ENCODE results near the gene MCM10. TPM values are rescaled to one million over a fixed set of nuclear protein-coding genes. Genes with fewer than 3 reads are reported as not detected.

Gene MCM10
- total RNA-seq = 1 to 10 TPM in 3 of 4 donors, under 1 TPM in 1; 0.36 to 1.7 (median 1.2) TPM

DNA sequence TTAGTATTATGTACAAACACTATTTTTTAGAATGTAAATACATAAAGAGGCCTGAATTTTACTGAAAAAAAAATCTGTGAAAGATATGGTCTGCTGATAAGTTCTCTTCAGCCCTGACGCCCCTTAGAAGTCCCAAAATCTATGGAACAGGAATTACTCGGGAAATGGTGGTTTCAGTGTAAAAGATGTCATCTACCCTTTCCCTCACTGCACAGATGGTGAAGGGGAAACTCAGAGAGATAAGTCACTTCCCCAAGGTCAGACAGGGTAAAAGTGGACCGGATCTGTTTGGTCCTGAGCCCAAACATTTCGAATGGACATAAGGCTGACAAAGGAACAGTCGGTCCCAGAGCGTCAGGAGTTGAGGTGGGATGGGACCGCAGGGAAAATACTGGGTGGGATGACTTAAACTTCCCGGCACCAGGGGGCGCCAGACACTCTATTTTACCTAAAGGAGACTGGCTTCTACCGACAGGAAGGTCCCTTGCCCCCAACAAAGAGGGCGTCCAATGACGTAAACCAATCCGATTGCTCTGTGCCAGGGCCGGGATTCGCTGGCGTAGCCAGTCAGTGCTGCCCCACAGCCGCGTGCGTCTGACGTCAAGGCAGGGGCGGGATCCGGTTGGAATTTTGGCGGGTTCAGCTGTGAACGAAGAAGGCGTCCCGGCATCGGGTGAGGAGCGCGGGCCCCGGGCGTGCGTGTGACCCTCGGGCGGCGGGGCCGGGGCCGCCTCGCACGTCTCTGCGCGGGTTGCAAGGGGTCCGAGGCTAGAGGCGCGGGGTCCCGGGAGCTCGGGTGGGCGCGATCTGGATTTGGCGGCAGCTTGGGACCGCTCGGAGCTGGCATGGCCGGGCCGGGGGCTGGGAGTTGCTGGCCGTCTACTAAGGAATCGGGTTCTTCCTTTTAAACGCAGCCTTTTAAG is at the start of gene MCM10:
Gene MCM10, plus strand, starts transcription at position 625 of the 923 bp plus-strand sequence. CDS start 2,645 bp downstream, outside the sequence.
- Histone ChIP-seq H3K27ac (no peak within 1 kb of the TSS), H3K9me3 (no peaks in the 10 kb centered on the region), H3K4me3 (peak within 1 kb of the TSS; percentile 54), H3K36me3 (no peaks in the 10 kb centered on the region), H3K27me3 (no peaks in the 10 kb centered on the region), H3K4me1 (peaks cover 15% of the 10 kb centered on the region)
- TF ChIP-seq EP300 (IDR thresholded peaks at IDR 0.05) (no peak), POLR2AphosphoS5 (IDR thresholded peaks at IDR 0.05) (peak in 1 of 3 donors; percentile 57), POLR2A (IDR thresholded peaks at IDR 0.05) (no peak)
- TF ChIP-seq, protein P1, sequence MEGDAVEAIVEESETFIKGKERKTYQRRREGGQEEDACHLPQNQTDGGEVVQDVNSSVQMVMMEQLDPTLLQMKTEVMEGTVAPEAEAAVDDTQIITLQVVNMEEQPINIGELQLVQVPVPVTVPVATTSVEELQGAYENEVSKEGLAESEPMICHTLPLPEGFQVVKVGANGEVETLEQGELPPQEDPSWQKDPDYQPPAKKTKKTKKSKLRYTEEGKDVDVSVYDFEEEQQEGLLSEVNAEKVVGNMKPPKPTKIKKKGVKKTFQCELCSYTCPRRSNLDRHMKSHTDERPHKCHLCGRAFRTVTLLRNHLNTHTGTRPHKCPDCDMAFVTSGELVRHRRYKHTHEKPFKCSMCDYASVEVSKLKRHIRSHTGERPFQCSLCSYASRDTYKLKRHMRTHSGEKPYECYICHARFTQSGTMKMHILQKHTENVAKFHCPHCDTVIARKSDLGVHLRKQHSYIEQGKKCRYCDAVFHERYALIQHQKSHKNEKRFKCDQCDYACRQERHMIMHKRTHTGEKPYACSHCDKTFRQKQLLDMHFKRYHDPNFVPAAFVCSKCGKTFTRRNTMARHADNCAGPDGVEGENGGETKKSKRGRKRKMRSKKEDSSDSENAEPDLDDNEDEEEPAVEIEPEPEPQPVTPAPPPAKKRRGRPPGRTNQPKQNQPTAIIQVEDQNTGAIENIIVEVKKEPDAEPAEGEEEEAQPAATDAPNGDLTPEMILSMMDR (IDR thresholded peaks at IDR 0.05) = peak; percentile 73 to 80
- under 1% methylated on average over 17 of the region's 56 CpGs for WGBS
- DNase-seq (ENCODE audit: low spot score in 2 of 2) = peak; percentile 98 to 99

DNA sequence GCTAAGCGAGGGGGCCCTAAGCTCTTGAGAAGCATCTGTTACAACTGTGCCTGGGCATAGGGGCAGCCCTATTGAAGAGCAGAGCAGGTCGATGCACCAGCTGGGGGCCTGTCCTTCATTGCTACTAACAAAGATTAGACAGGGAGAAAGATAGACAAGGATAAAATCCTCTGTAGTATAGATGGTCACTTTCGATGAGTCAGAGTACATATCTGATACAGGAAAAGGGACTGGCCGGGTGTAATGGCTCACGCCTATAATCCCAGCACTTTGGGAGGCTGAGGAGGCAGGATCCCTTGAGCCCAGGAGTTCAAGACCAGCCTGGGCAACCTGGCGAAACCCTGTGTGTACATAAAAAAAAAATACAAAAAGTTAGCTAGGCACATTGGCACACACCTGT is 47.8 kb upstream of the MCM10 start:
- Histone ChIP-seq H3K4me1 (no peaks in the 10 kb centered on the region), H3K9me3 (no peaks in the 10 kb centered on the region), H3K27ac (no peak overlapping the region), H3K36me3 (peaks cover 72% of the 10 kb centered on the region), H3K4me3 (no peak overlapping the region), H3K27me3 (no peaks in the 10 kb centered on the region)
- TF ChIP-seq, protein P1 (IDR thresholded peaks at IDR 0.05) = no peak
- TF ChIP-seq POLR2AphosphoS5 (IDR thresholded peaks at IDR 0.05) (no peak), POLR2A (IDR thresholded peaks at IDR 0.05) (no peak)
- DNase-seq (ENCODE audit: low spot score in 2 of 2) = no peak
- WGBS = 88% methylated on average over 6 of the region's 6 CpGs

DNA sequence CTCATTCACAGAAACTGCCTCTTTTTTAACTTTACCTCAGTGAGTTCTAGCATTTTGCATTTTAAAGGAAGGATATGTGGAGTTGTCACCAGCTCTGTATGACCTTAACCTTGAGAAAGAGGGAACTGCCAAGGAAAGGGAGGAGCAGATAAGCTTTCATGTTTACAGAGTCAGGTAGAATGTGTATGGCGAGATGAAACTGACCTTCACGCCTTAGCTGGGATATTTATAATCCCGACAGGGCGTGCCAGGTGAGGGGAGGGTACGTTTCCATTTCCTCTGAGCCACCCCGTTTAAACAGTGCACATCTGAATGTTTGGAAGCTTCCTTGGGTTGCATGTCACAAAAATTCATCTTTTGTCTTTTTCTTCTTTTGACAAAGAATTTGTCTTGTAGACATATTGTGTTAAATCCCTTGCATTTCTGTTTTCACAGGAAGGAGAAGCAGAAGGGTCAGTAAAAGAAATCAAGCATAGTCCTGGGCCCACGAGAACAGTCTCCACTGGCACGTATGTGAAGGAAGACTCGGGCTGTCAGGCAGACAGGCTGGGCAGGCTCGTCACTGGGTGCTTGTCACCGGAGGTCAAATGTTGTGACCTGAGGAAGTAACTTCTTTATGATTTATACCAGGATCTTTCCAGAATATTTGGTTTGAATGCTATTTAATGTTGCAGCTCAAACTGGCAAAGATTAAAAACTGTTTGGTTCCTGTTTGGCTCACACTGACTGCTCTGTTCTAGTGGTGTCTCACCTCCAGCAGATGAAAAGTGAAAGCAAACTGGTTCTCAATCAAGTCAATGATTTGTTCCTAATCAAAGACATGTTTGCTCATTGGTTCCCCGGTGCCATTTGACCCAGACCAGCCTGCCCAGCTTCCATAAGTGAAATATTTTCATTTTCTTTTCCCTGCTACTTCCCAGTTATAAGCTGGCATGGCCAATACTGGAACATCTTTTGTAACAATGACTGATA is 45.2 kb upstream of the MCM10 start:
- H3K4me3 ChIP-seq = no peak overlapping the region
- peaks cover 74% of the 10 kb centered on the region for H3K36me3 ChIP-seq
- peak overlapping the region; percentile 48 for H3K27ac ChIP-seq
- H3K27me3 ChIP-seq = no peaks in the 10 kb centered on the region
- 73% methylated on average over 12 of the region's 12 CpGs for WGBS
- TF ChIP-seq, protein P1 (IDR thresholded peaks at IDR 0.05) = no peak
- no peak for TF ChIP-seq EP300 (IDR thresholded peaks at IDR 0.05)
- TF ChIP-seq POLR2AphosphoS5 (IDR thresholded peaks at IDR 0.05) = no peak
- no peak for TF ChIP-seq POLR2A (IDR thresholded peaks at IDR 0.05)
- no peak for DNase-seq (ENCODE audit: low spot score in 2 of 2)
- H3K4me1 ChIP-seq = no peaks in the 10 kb centered on the region
- H3K9me3 ChIP-seq = no peaks in the 10 kb centered on the region

DNA sequence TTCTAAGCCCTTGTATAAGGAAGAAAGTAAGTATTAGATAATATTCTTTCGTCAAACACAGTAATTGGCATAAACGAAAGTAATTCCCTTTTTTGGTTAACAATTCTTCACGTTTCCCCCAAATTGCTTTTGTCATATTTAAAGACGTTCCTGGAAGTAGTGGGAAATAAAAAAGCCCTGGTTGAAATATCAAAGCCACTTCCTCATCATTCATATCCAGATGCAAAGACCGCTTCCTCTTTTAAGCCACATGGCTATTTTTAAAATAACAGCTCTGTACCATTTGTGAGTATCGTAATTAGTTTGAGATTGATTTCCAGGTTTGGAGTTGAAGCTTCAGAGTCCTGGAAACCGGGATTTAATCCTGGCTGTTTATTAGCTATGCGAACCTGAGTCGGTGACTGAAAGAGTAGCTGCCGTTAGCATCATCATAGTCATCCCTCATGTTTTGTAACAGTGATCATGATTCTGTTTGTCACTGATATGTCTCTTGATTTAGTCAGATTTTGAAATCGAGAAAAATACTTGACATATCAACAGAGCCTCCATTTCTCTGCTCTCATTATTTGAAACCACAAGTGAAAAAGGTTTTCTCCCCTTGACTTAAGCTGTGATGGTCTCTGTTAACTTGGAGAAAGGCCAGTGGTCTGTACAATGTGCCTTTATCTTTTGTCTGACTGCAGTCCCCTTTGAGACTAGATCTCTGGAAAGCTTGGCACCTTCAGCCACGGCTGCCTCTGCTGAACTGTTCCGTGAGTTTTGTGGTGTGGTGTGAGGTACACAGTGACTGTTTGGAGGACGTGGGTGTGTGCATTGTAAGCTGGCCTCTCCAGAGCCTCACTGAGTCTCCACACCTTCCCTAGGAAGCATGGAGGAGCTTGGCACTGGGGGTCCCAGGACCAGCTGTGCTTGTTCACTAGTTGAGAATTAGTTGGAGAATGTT is 43.2 kb upstream of the MCM10 start:
- DNase-seq (ENCODE audit: low spot score in 2 of 2) = no peak
- Histone ChIP-seq H3K27me3 (no peaks in the 10 kb centered on the region), H3K36me3 (peaks cover 79% of the 10 kb centered on the region), H3K4me1 (peaks cover 6% of the 10 kb centered on the region), H3K9me3 (no peaks in the 10 kb centered on the region), H3K4me3 (no peak overlapping the region), H3K27ac (no peak overlapping the region)
- TF ChIP-seq, protein P1 (IDR thresholded peaks at IDR 0.05) = no peak
- TF ChIP-seq EP300 (IDR thresholded peaks at IDR 0.05) (no peak), POLR2A (IDR thresholded peaks at IDR 0.05) (no peak), POLR2AphosphoS5 (IDR thresholded peaks at IDR 0.05) (no peak)
- WGBS = 78% methylated on average over 14 of the region's 14 CpGs
